Peyer's patch (tissue), 4 donors: ENCODE results near the gene GPR55. TPM values are rescaled to one million over a fixed set of nuclear protein-coding genes. Genes with fewer than 3 reads are reported as not detected.
"Not testable (repeated sequence)": the region's sequence is repeated elsewhere in the genome, so short reads cannot be mapped to it uniquely, and the experiment has no call there.

Experiments
- DNase-seq, 3 donors: peaks; one replicate each; pipeline ENCODE4 v3.0.0-alpha.2; 2017 to 2019
- H3K27ac ChIP-seq, 4 donors: fragments of 200-600 bp; sonication (generic); one replicate each; pipeline ENCODE4 v1.5.1; 2016 to 2019
- H3K27me3 ChIP-seq, 2 donors: fragments of 200-600 bp; sonication (generic); one replicate each; pipeline ENCODE4 v1.5.1; 2019
- H3K36me3 ChIP-seq, 3 donors: fragments of 200-600 bp; sonication (generic); one replicate each; pipeline ENCODE4 v1.5.1; 2016 to 2019
- H3K4me1 ChIP-seq, 4 donors: fragments of 200-600 bp; sonication (generic); one replicate each; pipeline ENCODE4 v1.5.1; 2016 to 2019
- H3K4me3 ChIP-seq, 4 donors: fragments of 200-600 bp; sonication (generic); 1 replicate in 3 of 4; 2 replicates in 1 of 4; pipeline ENCODE4 v1.5.1; 2016 to 2019; ENCODE audit warnings: mild to moderate bottlenecking in 1 of 4
- H3K9me3 ChIP-seq, 4 donors: fragments of 200-600 bp; sonication (generic); one replicate each; pipeline ENCODE4 v1.5.1; 2016 to 2019; ENCODE audit warnings: mild to moderate bottlenecking in 1 of 4
- CTCF ChIP-seq, 6 experiments: fragments of 450-650 bp in 4 of 6; fragments of 200-600 bp in 2 of 6; sonication (generic) in 1 of 6; IDR thresholded peaks; one replicate each; pipeline ENCODE4 v1.5.1; 2017 to 2019; ENCODE audit warnings: antibody characterized with exemption in 6 of 6, mild to moderate bottlenecking in 3 of 6, moderate library complexity in 1 of 6
- POLR2A ChIP-seq, 2 donors: fragments of 450-650 bp; IDR thresholded peaks; one replicate each; pipeline ENCODE4 v1.5.1; 2017; ENCODE audit warnings: antibody characterized with exemption in 2 of 2, mild to moderate bottlenecking in 2 of 2, moderate library complexity in 2 of 2
- total RNA-seq, 4 donors: library from RNA; depleted of rRNA; stranded (reverse); fragments of >200 nt; gene quantifications; one replicate each; pipeline ENCODE4 v1.1.0, GENCODE V29; 2016

GPR55 gene
- total RNA-seq, 4 donors from 2014 or later, result 1.0 to 4.7 (median 3.2) TPM

- Histone ChIP-seq H3K27me3 (no peaks in the 10 kb centered on the region), H3K4me3 (no peak overlapping the region), H3K9me3 (peaks cover 0 to 5% (median 3%) of the 10 kb centered on the region in 4 donors), H3K36me3 (no peaks in the 10 kb centered on the region), H3K27ac (no peak overlapping the region), H3K4me1 (no peaks in the 10 kb centered on the region)
- DNase-seq, result no peak
- TF ChIP-seq POLR2A (IDR thresholded peaks at IDR 0.05) (no peak), CTCF (IDR thresholded peaks at IDR 0.05) (no peak)
Observed at GRCh38 chr2:230938516-230939065, 13.5 kb upstream of the GPR55 start.

DNA sequence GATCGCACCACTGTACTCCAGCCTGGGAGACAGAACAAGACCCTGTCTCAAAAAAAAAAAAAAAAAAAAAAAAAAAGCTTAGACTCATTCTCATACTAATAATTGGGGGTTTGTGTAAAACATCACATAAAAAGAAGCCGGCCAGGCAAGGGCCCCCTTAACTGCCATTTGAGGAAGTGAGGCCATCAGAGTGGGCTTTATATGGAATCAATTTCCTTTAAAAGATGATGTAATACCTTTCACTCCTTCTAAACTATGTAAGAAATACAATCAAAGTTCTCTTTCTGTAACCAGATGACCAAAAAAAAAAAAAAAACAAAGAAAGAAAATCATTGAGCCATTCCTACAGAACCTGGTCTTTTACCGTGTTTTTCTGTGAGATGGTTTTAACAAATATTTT, 13.1 kb upstream of the GPR55 start:
- Histone ChIP-seq H3K4me3 (no peak overlapping the region), H3K27me3 (no peaks in the 10 kb centered on the region), H3K4me1 (no peaks in the 10 kb centered on the region), H3K27ac (no peak overlapping the region), H3K36me3 (no peaks in the 10 kb centered on the region), H3K9me3 (peaks cover 0 to 5% (median 3%) of the 10 kb centered on the region in 4 donors)
- no peak for DNase-seq
- no peak for TF ChIP-seq POLR2A (IDR thresholded peaks at IDR 0.05)
- TF ChIP-seq CTCF (IDR thresholded peaks at IDR 0.05), result no peak

DNA sequence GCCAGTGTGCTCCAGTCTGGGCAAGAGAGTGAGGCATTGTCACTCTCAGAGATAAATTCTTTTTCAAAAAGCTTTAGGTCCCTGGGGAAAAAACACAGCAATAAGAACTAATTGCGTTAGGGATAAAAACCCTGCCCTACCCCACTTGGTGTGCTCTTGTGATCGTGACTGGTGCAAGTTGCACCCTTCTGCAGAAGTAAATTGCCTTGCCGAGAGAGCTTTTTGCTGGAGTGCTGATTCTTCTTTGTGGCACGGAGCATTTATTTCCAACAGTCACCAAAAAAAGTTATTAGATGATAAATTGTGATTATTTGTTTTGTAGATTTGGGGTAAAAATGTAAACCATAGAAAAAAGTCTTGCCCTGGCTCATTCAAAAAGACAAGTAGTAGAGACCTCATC, 12.3 kb upstream of the GPR55 start:
- TF ChIP-seq POLR2A (IDR thresholded peaks at IDR 0.05) (no peak), CTCF (IDR thresholded peaks at IDR 0.05) (no peak)
- DNase-seq, result no peak
- H3K27ac ChIP-seq, result no peak overlapping the region
- no peaks in the 10 kb centered on the region for H3K27me3 ChIP-seq
- H3K9me3 ChIP-seq, result peaks cover 0 to 5% (median 3%) of the 10 kb centered on the region in 4 donors
- no peaks in the 10 kb centered on the region for H3K4me1 ChIP-seq
- H3K4me3 ChIP-seq, result no peak overlapping the region
- no peaks in the 10 kb centered on the region for H3K36me3 ChIP-seq

DNA sequence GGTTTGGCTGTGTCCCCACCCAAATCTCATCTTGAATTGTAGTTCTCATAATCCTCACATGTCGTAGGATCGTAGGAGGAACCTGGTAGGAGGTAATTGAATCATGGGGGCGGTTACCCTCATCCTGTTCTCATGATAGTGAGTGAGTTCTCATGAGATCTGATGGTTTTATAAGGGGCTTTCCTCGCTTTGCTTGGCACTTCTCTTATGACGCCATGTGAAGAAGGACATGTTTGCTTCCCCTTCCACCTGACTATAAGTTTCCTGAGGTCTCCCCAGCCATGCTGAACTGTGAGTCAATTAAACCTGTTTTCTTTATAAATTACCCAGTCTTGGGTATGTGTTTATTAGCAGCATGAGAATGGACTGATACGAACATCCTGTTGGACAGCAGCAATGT, 11.2 kb upstream of the GPR55 start:
- H3K36me3 ChIP-seq, H3K4me1 ChIP-seq, DNase-seq, H3K27ac ChIP-seq, H3K27me3 ChIP-seq, H3K9me3 ChIP-seq, H3K4me3 ChIP-seq: not testable (repeated sequence)

DNA sequence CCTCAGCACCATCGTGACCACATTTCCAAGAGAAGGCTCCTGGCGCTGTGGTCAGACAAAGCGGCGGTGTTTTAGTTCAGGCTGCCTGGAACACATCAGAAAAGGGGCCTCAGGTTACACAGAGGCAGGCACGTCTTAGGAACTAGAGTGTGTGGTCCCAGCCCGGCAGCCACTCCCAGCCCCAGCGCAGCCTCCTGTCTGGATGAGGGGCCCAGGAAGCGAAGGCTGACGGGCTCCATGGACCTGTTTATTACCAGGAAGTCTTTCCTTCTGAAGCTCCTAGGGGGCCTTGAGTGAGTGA, 10.0 kb upstream of the GPR55 start:
- H3K27ac ChIP-seq, result no peak overlapping the region
- H3K36me3 ChIP-seq, result no peaks in the 10 kb centered on the region
- H3K9me3 ChIP-seq, result peaks cover 0 to 5% (median 3%) of the 10 kb centered on the region in 4 donors
- H3K4me1 ChIP-seq, result no peaks in the 10 kb centered on the region
- no peak for DNase-seq
- no peak overlapping the region for H3K4me3 ChIP-seq
- H3K27me3 ChIP-seq, result no peaks in the 10 kb centered on the region
- TF ChIP-seq CTCF (IDR thresholded peaks at IDR 0.05) (no peak), POLR2A (IDR thresholded peaks at IDR 0.05) (no peak)

GRCh38 chr2:230934231-230935129, 9.4 kb upstream of the GPR55 start:
- no peaks in the 10 kb centered on the region for H3K27me3 ChIP-seq
- H3K36me3 ChIP-seq, result no peaks in the 10 kb centered on the region
- no peaks in the 10 kb centered on the region for H3K4me1 ChIP-seq
- H3K27ac ChIP-seq, result no peak overlapping the region
- TF ChIP-seq POLR2A (IDR thresholded peaks at IDR 0.05), result no peak
- no peak for TF ChIP-seq CTCF (IDR thresholded peaks at IDR 0.05)
- H3K4me3 ChIP-seq, result no peak overlapping the region
- peaks cover 0 to 5% (median 3%) of the 10 kb centered on the region in 4 donors for H3K9me3 ChIP-seq
- DNase-seq, result no peak
